Measurements from ENCODE around the gene OR4E2. TPM values are rescaled to one million over a fixed set of nuclear protein-coding genes. Genes with fewer than 3 reads are reported as not detected.

OR4E2 gene
- total RNA-seq, 2 experiments from 2014 or later, result not detected

DNA sequence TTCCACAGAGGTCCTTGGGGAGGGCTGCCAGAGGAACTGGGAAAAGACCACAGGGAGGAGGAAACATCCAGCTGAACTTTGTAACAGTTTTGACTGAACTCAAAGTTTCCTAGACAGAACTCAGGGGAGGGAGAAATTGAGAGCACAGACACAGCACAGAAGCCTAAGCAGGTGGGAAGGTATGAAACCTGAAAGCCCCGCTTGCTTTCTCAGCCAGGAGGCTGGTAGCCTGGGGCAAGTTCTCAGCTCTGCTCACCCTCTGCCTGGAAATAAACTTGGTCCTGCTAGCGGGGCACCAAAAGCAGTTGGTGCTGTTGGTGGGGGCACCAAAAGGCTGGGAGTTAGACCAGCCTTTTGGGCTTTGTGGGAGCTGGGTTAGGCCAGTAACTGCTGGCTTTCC lies 45.9 kb downstream of the OR4E2 start:
- BruUV-seq (replicated peaks), result no TSS peak
- Histone ChIP-seq H3K36me3 (ENCODE audit: insufficient read depth, low read length) (no peaks in the 10 kb centered on the region), H3K9me3 (ENCODE audit: low read length) (no peaks in the 10 kb centered on the region), H3K79me2 (ENCODE audit: insufficient read depth, low read depth, low read length) (no peaks in the 10 kb centered on the region), H3K4me2 (ENCODE audit: low read length) (no peak overlapping the region), H2AFZ (ENCODE audit: low read length) (no peak overlapping the region), H3K9me2 (ENCODE audit: insufficient read depth, low read length) (no peaks in the 10 kb centered on the region), H4K20me1 (ENCODE audit: insufficient read depth, low read length) (no peaks in the 10 kb centered on the region), H3K4me1 (ENCODE audit: insufficient read depth, low read length, poor library complexity, severe bottlenecking) (peaks cover 13% of the 10 kb centered on the region), H3K27ac (ENCODE audit: low read depth, low read length, poor library complexity, severe bottlenecking) (no peak overlapping the region), H3K4me3 (ENCODE audit: low read depth, low read length, poor library complexity, severe bottlenecking) (no peak overlapping the region)
- ChIA-PET CTCF (ENCODE audit: unreplicated experiment) (no interaction called here), POLR2A (interaction anchor here (0.6 kb wide), 1 partner anchor 527 kb away, joined by 3 read pairs; no protein-coding TSS in a partner anchor)
- intact Hi-C loops (cut with micrococcal nuclease; ENCODE audit: unreplicated experiment), result no loop called here
- no peak for DNase-seq (ENCODE audit: low spot score)
- no peak for TF ChIP-seq EZH2phosphoT487 (IDR thresholded peaks at IDR 0.05; ENCODE audit: borderline replicate concordance, low read depth, low read length)
- TF ChIP-seq, protein P1, sequence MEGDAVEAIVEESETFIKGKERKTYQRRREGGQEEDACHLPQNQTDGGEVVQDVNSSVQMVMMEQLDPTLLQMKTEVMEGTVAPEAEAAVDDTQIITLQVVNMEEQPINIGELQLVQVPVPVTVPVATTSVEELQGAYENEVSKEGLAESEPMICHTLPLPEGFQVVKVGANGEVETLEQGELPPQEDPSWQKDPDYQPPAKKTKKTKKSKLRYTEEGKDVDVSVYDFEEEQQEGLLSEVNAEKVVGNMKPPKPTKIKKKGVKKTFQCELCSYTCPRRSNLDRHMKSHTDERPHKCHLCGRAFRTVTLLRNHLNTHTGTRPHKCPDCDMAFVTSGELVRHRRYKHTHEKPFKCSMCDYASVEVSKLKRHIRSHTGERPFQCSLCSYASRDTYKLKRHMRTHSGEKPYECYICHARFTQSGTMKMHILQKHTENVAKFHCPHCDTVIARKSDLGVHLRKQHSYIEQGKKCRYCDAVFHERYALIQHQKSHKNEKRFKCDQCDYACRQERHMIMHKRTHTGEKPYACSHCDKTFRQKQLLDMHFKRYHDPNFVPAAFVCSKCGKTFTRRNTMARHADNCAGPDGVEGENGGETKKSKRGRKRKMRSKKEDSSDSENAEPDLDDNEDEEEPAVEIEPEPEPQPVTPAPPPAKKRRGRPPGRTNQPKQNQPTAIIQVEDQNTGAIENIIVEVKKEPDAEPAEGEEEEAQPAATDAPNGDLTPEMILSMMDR (conservative IDR thresholded peaks at IDR 0.05; ENCODE audit: low read length), result no peak

DNA sequence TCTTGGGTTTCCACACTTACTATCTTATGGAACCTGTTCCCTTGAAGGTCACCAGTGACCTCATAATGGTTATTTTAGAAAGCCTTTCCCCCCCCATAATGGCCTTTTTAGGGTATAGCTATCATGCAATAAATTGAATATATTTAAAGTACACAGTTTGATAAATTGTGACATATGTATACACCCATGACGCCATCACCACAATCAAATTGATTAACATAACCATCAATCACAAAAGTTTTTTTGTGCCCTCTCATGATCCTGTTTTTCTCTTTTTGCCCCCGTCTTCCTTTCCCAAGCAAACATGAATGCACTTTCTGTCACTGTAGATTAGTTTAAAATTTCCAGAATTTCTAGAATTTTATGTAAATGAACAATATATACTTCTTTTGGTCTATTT lies 48.7 kb downstream of the OR4E2 start:
- no TSS peak for BruUV-seq (replicated peaks)
- CTCF ChIA-PET (ENCODE audit: unreplicated experiment), result no interaction called here

More for the DNA sequence above, 48.7 kb downstream of the OR4E2 start:
- DNase-seq (ENCODE audit: low spot score), result no peak
- H4K20me1 ChIP-seq (ENCODE audit: insufficient read depth, low read length), result no peaks in the 10 kb centered on the region
- H2AFZ ChIP-seq (ENCODE audit: low read length), result no peak overlapping the region
- H3K9me2 ChIP-seq (ENCODE audit: insufficient read depth, low read length), result no peaks in the 10 kb centered on the region
- H3K9me3 ChIP-seq (ENCODE audit: low read length), result no peaks in the 10 kb centered on the region
- peaks cover 17% of the 10 kb centered on the region for H3K4me1 ChIP-seq (ENCODE audit: insufficient read depth, low read length, poor library complexity, severe bottlenecking)
- no peaks in the 10 kb centered on the region for H3K79me2 ChIP-seq (ENCODE audit: insufficient read depth, low read depth, low read length)
- no peak overlapping the region for H3K4me3 ChIP-seq (ENCODE audit: low read depth, low read length, poor library complexity, severe bottlenecking)
- no peak for TF ChIP-seq EZH2phosphoT487 (IDR thresholded peaks at IDR 0.05; ENCODE audit: borderline replicate concordance, low read depth, low read length)
- TF ChIP-seq, protein P1 (conservative IDR thresholded peaks at IDR 0.05; ENCODE audit: low read length), result no peak
- no peak overlapping the region for H3K27ac ChIP-seq (ENCODE audit: low read depth, low read length, poor library complexity, severe bottlenecking)
- H3K4me2 ChIP-seq (ENCODE audit: low read length), result no peak overlapping the region
- intact Hi-C loops (cut with micrococcal nuclease; ENCODE audit: unreplicated experiment), result no loop called here
- POLR2A ChIA-PET, result no interaction called here
- H3K36me3 ChIP-seq (ENCODE audit: insufficient read depth, low read length), result no peaks in the 10 kb centered on the region
